Daoy (cell line): ENCODE results near the gene C9orf50. TPM values are rescaled to one million over a fixed set of nuclear protein-coding genes. Genes with fewer than 3 reads are reported as not detected.
A peak's percentile ranks its signal among the peaks of the same experiment; 100 is the strongest.

ENCODE experiments used
- DNase-seq: peaks from one replicate; pipeline ENCODE4 v3.0.0-alpha.2; 2015; ENCODE audit warnings: low read depth
- total RNA-seq: library from RNA; depleted of rRNA; stranded (reverse); fragments of >200 nt; shearing (Covaris generic); gene quantifications from 2 replicates; pipeline ENCODE4 v1.2.3, GENCODE V29; 2014

C9orf50 gene
- total RNA-seq, 1 experiment from 2014 or later, result not detected

GRCh38 chr9:129631674-129632129, 10.8 kb upstream of the C9orf50 start:
- DNase-seq, result no peak

- DNase-seq, result no peak
These were observed 10.2 kb upstream of the C9orf50 start for GRCh38 chr9:129630967-129631673.

- no peak for DNase-seq
These were observed 8.4 kb upstream of the C9orf50 start for GRCh38 chr9:129629251-129629820.

GRCh38 chr9:129628709-129629108, 7.8 kb upstream of the C9orf50 start:
- DNase-seq, result no peak

GRCh38 chr9:129627556-129628440, 6.9 kb upstream of the C9orf50 start:
- no peak for DNase-seq

GRCh38 chr9:129626625-129627284, 5.9 kb upstream of the C9orf50 start:
- peak; percentile 57 for DNase-seq

- DNase-seq, result peak; percentile 76
These were observed 5.3 kb upstream of the C9orf50 start, which contains the start of gene NTMT1 for GRCh38 chr9:129626079-129626624. Gene NTMT1 (plus strand): TSS chr9:129626163. CDS start chr9:129632704, 6,541 bp downstream.

- DNase-seq, result no peak
These were observed 4.0 kb upstream of the C9orf50 start for GRCh38 chr9:129624947-129625346.

GRCh38 chr9:129624168-129624759, 3.4 kb upstream of the C9orf50 start:
- no peak for DNase-seq

- no peak for DNase-seq
These were observed 2.4 kb upstream of the C9orf50 start for GRCh38 chr9:129623331-129623730.

- no peak for DNase-seq
These were observed 873 bp downstream of the C9orf50 start for GRCh38 chr9:129619787-129620668.

- DNase-seq, result no peak
These were observed 3.7 kb downstream of the C9orf50 start for GRCh38 chr9:129617167-129617566.

GRCh38 chr9:129615407-129616285, 5.3 kb downstream of the C9orf50 start:
- no peak for DNase-seq

- DNase-seq, result no peak
These were observed 6.0 kb downstream of the C9orf50 start for GRCh38 chr9:129614932-129615331.

GRCh38 chr9:129613520-129614175, 7.3 kb downstream of the C9orf50 start:
- DNase-seq, result no peak

GRCh38 chr9:129612815-129613519, 7.9 kb downstream of the C9orf50 start:
- no peak for DNase-seq

- no peak for DNase-seq
These were observed 8.8 kb downstream of the C9orf50 start for GRCh38 chr9:129612123-129612522.

- DNase-seq, result no peak
These were observed 9.5 kb downstream of the C9orf50 start for GRCh38 chr9:129611307-129611800.
